VCaP (cell line): ENCODE measurements around the gene RHEBL1.

Experiments
- H3K27ac ChIP-seq: fragments of 450-650 bp; 2 replicates; pipeline ENCODE4 v1.5.1; 2017
- TF ChIP-seq, protein P1 (sequence below): fragments of 450-650 bp; conservative IDR thresholded peaks from 2 replicates; pipeline ENCODE4 v1.5.1; 2017; ENCODE audit warnings: mild to moderate bottlenecking, moderate library complexity

The RHEBL1 gene

DNA sequence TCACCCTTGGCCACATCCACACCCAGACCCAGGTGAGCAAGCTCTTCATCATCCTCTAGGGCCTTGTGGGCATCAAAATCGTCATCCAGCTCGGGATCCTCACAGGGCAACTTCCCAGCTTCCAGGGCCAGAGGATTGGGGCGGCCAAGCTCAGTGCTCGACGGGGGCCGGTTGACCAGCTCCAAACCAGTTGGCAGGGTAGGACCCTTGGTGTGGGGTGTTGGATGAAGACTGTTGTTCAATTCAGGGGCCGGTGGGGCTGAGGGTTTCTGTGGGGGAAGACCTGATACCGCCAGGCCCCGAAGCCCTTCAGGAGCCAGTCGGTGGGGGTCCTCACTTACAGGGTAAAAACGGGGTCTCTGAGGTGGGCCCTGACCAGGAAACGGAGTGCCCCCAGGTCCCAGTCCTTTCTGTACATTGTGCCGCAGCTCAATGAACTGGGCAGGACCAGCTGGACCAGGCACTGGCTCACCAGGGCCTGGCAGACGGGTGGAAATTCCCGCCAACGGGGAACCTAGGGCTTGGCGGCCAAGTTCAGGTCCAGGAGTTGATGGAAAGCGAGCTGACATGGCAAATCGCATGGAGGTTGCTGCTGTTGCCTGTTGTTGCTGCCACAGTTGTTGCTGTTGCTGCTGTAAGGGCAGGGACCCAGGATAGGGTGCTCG, 31.4 kb downstream of the RHEBL1 start:
- TF ChIP-seq, protein P1, sequence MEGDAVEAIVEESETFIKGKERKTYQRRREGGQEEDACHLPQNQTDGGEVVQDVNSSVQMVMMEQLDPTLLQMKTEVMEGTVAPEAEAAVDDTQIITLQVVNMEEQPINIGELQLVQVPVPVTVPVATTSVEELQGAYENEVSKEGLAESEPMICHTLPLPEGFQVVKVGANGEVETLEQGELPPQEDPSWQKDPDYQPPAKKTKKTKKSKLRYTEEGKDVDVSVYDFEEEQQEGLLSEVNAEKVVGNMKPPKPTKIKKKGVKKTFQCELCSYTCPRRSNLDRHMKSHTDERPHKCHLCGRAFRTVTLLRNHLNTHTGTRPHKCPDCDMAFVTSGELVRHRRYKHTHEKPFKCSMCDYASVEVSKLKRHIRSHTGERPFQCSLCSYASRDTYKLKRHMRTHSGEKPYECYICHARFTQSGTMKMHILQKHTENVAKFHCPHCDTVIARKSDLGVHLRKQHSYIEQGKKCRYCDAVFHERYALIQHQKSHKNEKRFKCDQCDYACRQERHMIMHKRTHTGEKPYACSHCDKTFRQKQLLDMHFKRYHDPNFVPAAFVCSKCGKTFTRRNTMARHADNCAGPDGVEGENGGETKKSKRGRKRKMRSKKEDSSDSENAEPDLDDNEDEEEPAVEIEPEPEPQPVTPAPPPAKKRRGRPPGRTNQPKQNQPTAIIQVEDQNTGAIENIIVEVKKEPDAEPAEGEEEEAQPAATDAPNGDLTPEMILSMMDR = no peak

DNA sequence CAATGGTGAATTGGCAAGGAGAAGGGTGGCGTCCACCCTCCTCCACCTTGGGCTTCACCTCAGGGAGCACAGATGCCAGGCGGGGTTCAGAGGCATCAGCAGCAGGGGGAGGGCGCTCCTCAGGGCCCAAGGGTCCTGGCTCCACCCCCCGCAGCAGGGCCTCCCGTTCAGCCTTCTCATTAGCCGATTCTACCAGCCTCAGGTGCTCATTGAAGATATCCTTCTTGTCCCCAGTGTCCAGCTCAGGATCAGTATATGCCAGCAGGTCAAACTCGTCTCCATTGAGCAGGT, 31.9 kb downstream of the RHEBL1 start:
- TF ChIP-seq, protein P1 = no peak
- no peak overlapping the region for H3K27ac ChIP-seq

More for the DNA sequence above, 31.4 kb downstream of the RHEBL1 start:
- H3K27ac ChIP-seq = no peak overlapping the region

DNA sequence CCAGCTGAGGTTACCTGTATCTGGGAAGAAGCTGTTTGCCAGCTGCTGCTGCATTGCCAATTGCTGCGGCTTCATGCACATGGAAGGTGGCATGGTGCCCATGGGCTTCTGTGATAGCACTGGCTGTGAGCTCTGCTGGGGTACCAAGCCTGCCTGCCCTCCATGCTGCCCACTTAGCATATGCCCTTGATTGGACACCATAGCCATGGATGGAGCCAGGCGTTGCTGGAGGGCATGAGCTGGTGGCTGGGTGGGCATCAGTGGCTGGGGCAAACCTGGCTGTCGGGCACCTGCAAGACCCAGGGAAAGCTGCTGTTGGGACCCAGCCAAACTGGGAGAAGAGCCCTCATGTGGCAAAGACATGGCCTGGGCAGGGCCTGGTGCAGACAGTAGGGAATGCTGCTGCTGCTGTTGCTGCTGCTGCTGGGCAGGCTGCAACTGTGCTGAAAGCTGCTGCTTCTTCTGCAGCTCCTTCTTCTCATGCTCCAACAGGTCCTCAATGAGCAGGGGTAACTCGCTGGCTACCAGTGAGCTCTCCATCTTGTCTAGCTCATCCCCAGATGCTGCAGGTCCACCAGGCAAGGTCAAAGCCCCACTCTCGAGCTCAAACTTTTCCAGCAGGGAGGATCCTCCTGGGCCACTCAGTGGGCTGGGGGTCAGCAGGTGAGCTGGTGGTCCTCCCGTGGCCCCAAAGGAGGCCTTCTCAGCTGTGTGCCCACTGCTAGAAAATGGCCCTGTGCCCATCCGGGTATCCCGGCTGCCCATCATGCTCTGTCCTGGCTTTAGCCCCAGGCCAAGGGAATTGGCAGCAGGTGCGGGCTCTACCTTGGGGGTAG, 32.5 kb downstream of the RHEBL1 start:
- TF ChIP-seq, protein P1 = no peak
- H3K27ac ChIP-seq = no peak overlapping the region

DNA sequence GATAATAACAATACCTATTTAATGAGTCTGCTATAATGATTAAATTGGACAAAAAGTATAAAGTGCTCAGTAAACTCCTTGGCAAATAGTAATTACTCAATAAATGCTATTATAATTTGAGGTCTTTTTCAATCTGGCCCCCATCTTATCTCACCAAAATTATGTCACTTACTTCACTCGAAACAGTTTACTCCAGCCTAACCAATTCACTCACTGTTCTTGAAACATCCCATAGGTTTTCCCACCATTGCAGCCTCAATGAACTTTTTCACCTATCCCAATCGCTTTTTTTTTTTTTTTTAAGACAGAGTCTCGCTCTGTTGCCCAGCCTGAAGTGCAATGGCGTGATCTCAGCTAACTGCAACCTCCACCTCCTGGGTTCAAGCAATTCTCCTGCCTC, 33.8 kb downstream of the RHEBL1 start:
- TF ChIP-seq, protein P1 = no peak
- H3K27ac ChIP-seq = no peak overlapping the region

DNA sequence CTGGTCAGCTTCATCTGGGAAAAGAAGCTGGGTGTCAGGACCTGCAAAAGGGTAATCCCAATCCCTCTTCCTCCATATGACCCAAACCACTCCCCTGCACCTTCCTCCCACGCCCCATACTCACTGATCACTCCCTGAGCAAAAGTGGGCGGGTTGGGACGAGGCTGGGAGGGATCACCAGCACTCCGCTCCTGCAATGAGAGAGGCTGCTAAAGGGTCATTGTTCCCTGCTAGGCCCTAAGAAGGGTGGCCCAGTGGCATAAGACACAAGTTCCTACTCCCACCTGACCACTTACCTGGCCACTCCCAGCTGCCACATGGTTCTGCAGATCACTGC, 35.5 kb downstream of the RHEBL1 start:
- TF ChIP-seq, protein P1 = no peak
- H3K27ac ChIP-seq = no peak overlapping the region

DNA sequence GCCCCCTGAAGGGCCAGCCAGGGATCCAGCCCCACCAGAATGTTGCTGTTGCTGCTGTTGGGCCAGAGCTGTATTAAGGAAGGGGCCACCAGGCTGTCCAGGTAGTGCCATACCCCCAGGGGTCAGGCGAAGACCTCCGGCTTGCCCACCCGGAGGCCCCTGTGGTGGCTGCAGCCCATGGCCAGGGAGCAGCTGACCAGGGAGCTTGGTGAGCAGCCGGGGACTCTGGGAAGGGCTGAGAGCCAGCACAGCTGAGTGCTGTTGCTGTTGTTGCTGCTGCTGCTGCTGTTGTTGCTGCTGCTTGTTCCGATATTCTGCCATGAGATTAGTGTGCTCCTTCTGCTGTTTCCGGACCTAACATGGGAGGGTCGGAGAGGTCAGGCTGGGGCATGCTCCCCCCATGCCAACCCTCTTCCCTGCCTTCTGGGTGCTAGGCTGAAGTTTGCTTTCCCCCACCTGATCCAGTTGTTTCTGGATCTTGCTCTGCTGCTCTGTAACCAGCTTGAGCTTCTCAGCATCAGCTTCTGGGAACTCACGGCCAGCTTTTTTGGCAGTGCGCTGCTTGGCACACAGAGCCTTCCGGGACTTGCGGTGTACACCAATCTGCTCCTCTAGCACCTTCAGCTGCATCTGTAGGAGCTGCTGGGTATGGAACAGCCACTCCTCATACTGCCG, 36.0 kb downstream of the RHEBL1 start:
- TF ChIP-seq, protein P1 = no peak
- H3K27ac ChIP-seq = no peak overlapping the region

DNA sequence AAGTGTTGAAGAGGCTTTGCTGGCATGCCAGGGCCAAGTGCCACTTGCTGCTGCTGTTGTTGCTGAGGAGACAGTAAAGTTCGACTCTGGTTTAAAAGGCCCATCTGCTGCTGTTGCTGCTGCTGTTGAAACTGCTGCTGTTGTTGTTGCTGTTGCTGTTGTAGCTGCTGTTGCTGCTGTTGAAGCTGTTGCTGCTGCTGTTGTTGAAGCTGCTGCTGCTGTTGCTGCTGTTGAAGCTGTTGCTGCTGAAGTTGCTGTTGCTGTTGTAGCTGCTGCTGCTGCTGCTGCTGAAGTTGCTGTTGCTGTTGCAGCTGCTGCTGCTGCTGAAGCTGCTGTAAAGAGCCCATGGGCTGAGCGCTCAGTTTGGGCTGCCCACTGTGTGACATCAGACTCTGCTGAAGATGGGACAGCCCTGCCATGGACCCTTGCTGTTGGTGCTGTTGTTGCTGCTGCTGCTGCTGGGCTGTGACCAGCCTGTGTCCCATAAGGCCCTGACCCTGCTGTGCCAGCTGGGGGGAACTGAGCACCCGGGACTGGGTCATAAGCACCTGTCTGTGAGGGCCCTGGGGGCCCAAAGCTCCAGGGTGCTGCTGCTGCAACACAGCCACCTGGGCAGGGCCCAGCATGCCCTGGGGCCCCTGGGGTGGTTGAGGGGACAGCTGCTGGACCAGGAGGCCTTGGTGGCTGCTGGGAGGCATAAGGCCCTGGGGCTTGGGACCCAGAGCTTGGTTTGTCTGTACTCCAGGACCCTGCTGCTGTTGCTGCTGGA, 36.9 kb downstream of the RHEBL1 start:
- no peak overlapping the region for H3K27ac ChIP-seq
- TF ChIP-seq, protein P1 = no peak
